HG02885 (cell line): Measurements from ENCODE around the gene DYNLT4.
"Not testable (repeated sequence)": the region's sequence is repeated elsewhere in the genome, so short reads cannot be mapped to it uniquely, and the experiment has no call there.

ENCODE experiments used
- ATAC-seq: cut with Tn5 transposase; IDR thresholded peaks from one replicate; pipeline ENCODE4 v1.9.1; 2021; ENCODE audit warnings: mild to moderate bottlenecking; ENCODE audit not compliant: unreplicated experiment, poor library complexity

Gene DYNLT4

GRCh38 chr1:44775078-44775929 lies 31.8 kb downstream of the DYNLT4 start, which contains the start of gene RPS8:
Gene RPS8, plus strand, starts transcription at chr1:44775540. Its CDS starts 57 bp downstream, at chr1:44775597.
- peak; percentile 78 for ATAC-seq

GRCh38 chr1:44766421-44766820 lies 40.7 kb downstream of the DYNLT4 start:
- not testable (repeated sequence) for ATAC-seq

- ATAC-seq = no peak
These were observed 46.3 kb downstream of the DYNLT4 start for GRCh38 chr1:44760876-44761275.

- ATAC-seq = no peak
These were observed 48.1 kb downstream of the DYNLT4 start for GRCh38 chr1:44759077-44759476.

GRCh38 chr1:44757420-44757819 lies 49.7 kb downstream of the DYNLT4 start:
- ATAC-seq = no peak
